ENCODE data around the gene TRAF3IP1.
A peak's percentile ranks its signal among the peaks of the same experiment; 100 is the strongest.

The TRAF3IP1 gene

DNA sequence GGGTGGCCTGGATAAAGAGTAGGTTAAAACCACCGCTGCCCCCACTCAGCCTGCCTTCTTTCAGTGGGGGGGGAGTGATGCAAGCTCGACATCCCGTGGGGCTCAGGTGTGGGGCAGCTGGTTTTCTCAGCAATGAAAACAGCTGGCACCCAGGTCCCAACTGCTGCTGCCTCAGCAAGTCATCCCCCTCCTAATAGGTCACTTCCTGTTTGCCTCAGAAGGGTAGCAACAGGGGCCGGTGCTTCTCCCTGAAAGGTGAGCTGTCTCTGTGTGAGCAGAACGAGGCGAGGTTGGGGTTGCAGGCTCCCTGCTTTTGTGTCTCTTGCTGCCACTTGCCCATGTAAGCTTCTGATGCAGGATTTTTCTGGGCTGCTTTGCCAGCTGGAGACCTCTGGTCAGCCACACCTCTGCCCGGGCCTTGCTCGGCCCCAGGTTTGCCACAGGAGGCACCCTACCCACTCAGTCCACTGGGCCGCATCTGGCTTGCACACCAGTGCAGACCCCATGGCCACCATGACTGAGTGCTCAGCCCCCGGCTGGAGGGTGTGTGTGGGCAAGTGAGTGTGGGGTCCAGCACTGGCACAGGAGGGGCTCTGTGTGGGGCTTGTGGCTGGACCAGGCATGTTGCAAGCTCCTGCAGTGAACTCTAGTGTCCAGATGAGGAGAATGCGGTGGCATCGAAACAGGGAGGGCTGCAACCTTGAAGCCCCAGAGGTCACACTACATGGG, 94.9 kb downstream of the TRAF3IP1 start:
- Histone ChIP-seq H3K23ac (ENCODE audit: low read length) (no peak overlapping the region), H3K4me1 (ENCODE audit: control insufficient read depth, low read depth, low read length) (no peaks in the 10 kb centered on the region), H3K27ac (ENCODE audit: low read depth, low read length) (no peak overlapping the region), H3K18ac (ENCODE audit: low read length) (no peak overlapping the region), H2AK5ac (ENCODE audit: low read length) (no peak overlapping the region), H4K8ac (ENCODE audit: low read depth, low read length) (no peak overlapping the region), H3K56ac (ENCODE audit: low read length) (no peak overlapping the region), H3K9ac (ENCODE audit: low read length) (no peak overlapping the region), H3K79me1 (ENCODE audit: low read length) (no peaks in the 10 kb centered on the region), H4K5ac (ENCODE audit: low read length) (no peak overlapping the region), H3K4me2 (ENCODE audit: low read length) (no peak overlapping the region), H3K27me3 (ENCODE audit: insufficient read depth, low read length, poor library complexity) (no peaks in the 10 kb centered on the region), H2BK15ac (replicated peaks; ENCODE audit: low read depth) (no peak overlapping the region), H2BK120ac (ENCODE audit: low read depth, low read length) (no peak overlapping the region), H2BK5ac (ENCODE audit: low read length) (no peak overlapping the region), H3K4ac (ENCODE audit: low read depth, low read length) (no peak overlapping the region), H3K4me3 (ENCODE audit: low read length) (no peak overlapping the region), H3K36me3 (ENCODE audit: control insufficient read depth, insufficient read depth, low read length) (no peaks in the 10 kb centered on the region), H3K79me2 (ENCODE audit: control insufficient read depth, insufficient read depth, low read length) (no peaks in the 10 kb centered on the region)
- WGBS (ENCODE audit: extremely low coverage, insufficient coverage, low lambda C conversion rate): no CpG with 5 or more reads among the region's 12 CpGs
- peak; percentile 63 for DNase-seq

DNA sequence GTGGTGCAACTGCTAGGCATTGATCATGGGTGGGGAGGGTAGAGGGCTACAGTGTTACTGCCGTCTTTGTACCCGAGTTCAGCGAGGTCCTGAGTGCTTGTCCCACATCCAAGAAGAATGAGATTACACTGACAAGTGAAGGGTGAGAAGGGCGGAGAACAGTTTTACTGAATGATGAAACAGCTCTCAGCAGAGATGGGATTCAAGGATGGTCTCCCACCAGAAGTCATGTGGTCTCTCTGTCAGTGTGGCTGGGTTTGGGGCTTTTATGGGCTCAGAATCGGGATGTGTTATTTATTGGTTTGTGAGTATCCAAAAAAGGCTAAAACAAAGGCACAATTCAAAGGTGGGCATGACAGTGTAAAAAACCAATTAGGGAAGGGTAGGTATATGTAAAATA, 95.6 kb downstream of the TRAF3IP1 start:
- Histone ChIP-seq H3K4me2 (ENCODE audit: low read length) (no peak overlapping the region), H3K4me3 (ENCODE audit: low read length) (no peak overlapping the region), H2BK15ac (replicated peaks; ENCODE audit: low read depth) (no peak overlapping the region), H3K4ac (ENCODE audit: low read depth, low read length) (no peak overlapping the region), H3K18ac (ENCODE audit: low read length) (no peak overlapping the region), H3K56ac (ENCODE audit: low read length) (no peak overlapping the region), H3K4me1 (ENCODE audit: control insufficient read depth, low read depth, low read length) (no peaks in the 10 kb centered on the region), H2AK5ac (ENCODE audit: low read length) (no peak overlapping the region), H3K27ac (ENCODE audit: low read depth, low read length) (no peak overlapping the region), H3K79me2 (ENCODE audit: control insufficient read depth, insufficient read depth, low read length) (no peaks in the 10 kb centered on the region), H4K5ac (ENCODE audit: low read length) (no peak overlapping the region), H4K8ac (ENCODE audit: low read depth, low read length) (no peak overlapping the region), H3K79me1 (ENCODE audit: low read length) (no peaks in the 10 kb centered on the region), H3K27me3 (ENCODE audit: insufficient read depth, low read length, poor library complexity) (no peaks in the 10 kb centered on the region), H3K9ac (ENCODE audit: low read length) (no peak overlapping the region), H3K36me3 (ENCODE audit: control insufficient read depth, insufficient read depth, low read length) (no peaks in the 10 kb centered on the region), H2BK120ac (ENCODE audit: low read depth, low read length) (no peak overlapping the region), H3K23ac (ENCODE audit: low read length) (no peak overlapping the region), H2BK5ac (ENCODE audit: low read length) (no peak overlapping the region)
- WGBS (ENCODE audit: extremely low coverage, insufficient coverage, low lambda C conversion rate): no CpG with 5 or more reads among the region's 5 CpGs
- no peak for DNase-seq

- no peaks in the 10 kb centered on the region for H3K36me3 ChIP-seq (ENCODE audit: control insufficient read depth, insufficient read depth, low read length)
- no CpG with 5 or more reads among the region's 6 CpGs for WGBS (ENCODE audit: extremely low coverage, insufficient coverage, low lambda C conversion rate)
- peaks cover 2% of the 10 kb centered on the region for H3K4me1 ChIP-seq (ENCODE audit: control insufficient read depth, low read depth, low read length)
- no peak for DNase-seq
- no peak overlapping the region for H4K8ac ChIP-seq (ENCODE audit: low read depth, low read length)
- no peak overlapping the region for H4K5ac ChIP-seq (ENCODE audit: low read length)
- H3K79me1 ChIP-seq (ENCODE audit: low read length): no peaks in the 10 kb centered on the region
- H3K56ac ChIP-seq (ENCODE audit: low read length): no peak overlapping the region
- H3K18ac ChIP-seq (ENCODE audit: low read length): no peak overlapping the region
- no peak overlapping the region for H3K23ac ChIP-seq (ENCODE audit: low read length)
- no peak overlapping the region for H3K4me2 ChIP-seq (ENCODE audit: low read length)
- no peak overlapping the region for H2BK120ac ChIP-seq (ENCODE audit: low read depth, low read length)
- no peak overlapping the region for H3K4ac ChIP-seq (ENCODE audit: low read depth, low read length)
- H3K9ac ChIP-seq (ENCODE audit: low read length): no peak overlapping the region
- no peaks in the 10 kb centered on the region for H3K27me3 ChIP-seq (ENCODE audit: insufficient read depth, low read length, poor library complexity)
- no peak overlapping the region for H2BK5ac ChIP-seq (ENCODE audit: low read length)
- H3K27ac ChIP-seq (ENCODE audit: low read depth, low read length): no peak overlapping the region
- H2AK5ac ChIP-seq (ENCODE audit: low read length): no peak overlapping the region
- H3K79me2 ChIP-seq (ENCODE audit: control insufficient read depth, insufficient read depth, low read length): no peaks in the 10 kb centered on the region
- H2BK15ac ChIP-seq (replicated peaks; ENCODE audit: low read depth): no peak overlapping the region
- no peak overlapping the region for H3K4me3 ChIP-seq (ENCODE audit: low read length)
Measured at GRCh38 chr2:238418196-238418998, 98.1 kb downstream of the TRAF3IP1 start.

DNA sequence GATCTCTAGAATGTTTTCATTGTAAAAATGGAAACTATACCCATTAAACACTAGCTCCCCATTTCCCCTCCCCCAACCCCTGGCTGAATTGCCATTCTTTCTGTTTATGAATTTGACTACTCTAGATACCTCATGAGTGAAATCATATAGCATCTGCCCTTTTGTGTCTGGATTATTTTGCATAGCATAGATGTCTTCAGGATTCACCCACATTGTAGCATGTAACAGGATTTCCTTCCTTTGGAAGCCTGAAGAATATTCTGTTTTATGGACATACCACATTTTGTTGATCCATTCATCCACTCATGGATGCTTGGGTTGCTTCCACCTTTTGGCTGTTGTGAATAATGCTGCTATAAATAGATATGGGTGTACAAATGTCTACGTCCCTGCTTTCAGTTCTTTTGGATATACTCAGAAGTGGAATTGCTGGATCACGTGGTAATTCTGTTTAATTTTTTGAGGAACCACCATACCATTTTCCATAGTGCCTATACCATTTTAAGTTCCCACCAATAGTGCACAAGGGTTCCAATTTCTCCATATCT, 98.8 kb downstream of the TRAF3IP1 start:
- peaks cover 2% of the 10 kb centered on the region for H3K4me1 ChIP-seq (ENCODE audit: control insufficient read depth, low read depth, low read length)
- no peak overlapping the region for H3K18ac ChIP-seq (ENCODE audit: low read length)
- H3K36me3 ChIP-seq (ENCODE audit: control insufficient read depth, insufficient read depth, low read length): no peaks in the 10 kb centered on the region
- H4K8ac ChIP-seq (ENCODE audit: low read depth, low read length): no peak overlapping the region
- no peak overlapping the region for H3K23ac ChIP-seq (ENCODE audit: low read length)
- no peaks in the 10 kb centered on the region for H3K27me3 ChIP-seq (ENCODE audit: insufficient read depth, low read length, poor library complexity)
- H4K5ac ChIP-seq (ENCODE audit: low read length): no peak overlapping the region
- no peak overlapping the region for H2BK120ac ChIP-seq (ENCODE audit: low read depth, low read length)
- H2AK5ac ChIP-seq (ENCODE audit: low read length): no peak overlapping the region
- no peaks in the 10 kb centered on the region for H3K79me1 ChIP-seq (ENCODE audit: low read length)
- H3K9ac ChIP-seq (ENCODE audit: low read length): no peak overlapping the region
- H2BK5ac ChIP-seq (ENCODE audit: low read length): no peak overlapping the region
- WGBS (ENCODE audit: extremely low coverage, insufficient coverage, low lambda C conversion rate): no CpG with 5 or more reads among the region's 2 CpGs
- no peak overlapping the region for H3K4me3 ChIP-seq (ENCODE audit: low read length)
- no peak overlapping the region for H3K56ac ChIP-seq (ENCODE audit: low read length)
- H3K4ac ChIP-seq (ENCODE audit: low read depth, low read length): no peak overlapping the region
- no peak for DNase-seq
- no peak overlapping the region for H3K4me2 ChIP-seq (ENCODE audit: low read length)
- no peak overlapping the region for H2BK15ac ChIP-seq (replicated peaks; ENCODE audit: low read depth)
- no peaks in the 10 kb centered on the region for H3K79me2 ChIP-seq (ENCODE audit: control insufficient read depth, insufficient read depth, low read length)
- no peak overlapping the region for H3K27ac ChIP-seq (ENCODE audit: low read depth, low read length)

GRCh38 chr2:238420442-238420841, 100.1 kb downstream of the TRAF3IP1 start:
- no peak for DNase-seq
- Histone ChIP-seq H3K9ac (ENCODE audit: low read length) (no peak overlapping the region), H3K18ac (ENCODE audit: low read length) (no peak overlapping the region), H3K4ac (ENCODE audit: low read depth, low read length) (no peak overlapping the region), H4K8ac (ENCODE audit: low read depth, low read length) (no peak overlapping the region), H3K4me1 (ENCODE audit: control insufficient read depth, low read depth, low read length) (peaks cover 2% of the 10 kb centered on the region), H3K27me3 (ENCODE audit: insufficient read depth, low read length, poor library complexity) (no peaks in the 10 kb centered on the region), H2AK5ac (ENCODE audit: low read length) (no peak overlapping the region), H3K4me2 (ENCODE audit: low read length) (no peak overlapping the region), H3K56ac (ENCODE audit: low read length) (no peak overlapping the region), H3K79me1 (ENCODE audit: low read length) (no peaks in the 10 kb centered on the region), H2BK120ac (ENCODE audit: low read depth, low read length) (no peak overlapping the region), H2BK15ac (replicated peaks; ENCODE audit: low read depth) (no peak overlapping the region), H3K79me2 (ENCODE audit: control insufficient read depth, insufficient read depth, low read length) (no peaks in the 10 kb centered on the region), H4K5ac (ENCODE audit: low read length) (no peak overlapping the region), H3K27ac (ENCODE audit: low read depth, low read length) (no peak overlapping the region), H2BK5ac (ENCODE audit: low read length) (no peak overlapping the region), H3K23ac (ENCODE audit: low read length) (no peak overlapping the region), H3K4me3 (ENCODE audit: low read length) (no peak overlapping the region), H3K36me3 (ENCODE audit: control insufficient read depth, insufficient read depth, low read length) (no peaks in the 10 kb centered on the region)
- WGBS (ENCODE audit: extremely low coverage, insufficient coverage, low lambda C conversion rate): no CpG with 5 or more reads among the region's 8 CpGs
